Uterus (tissue), 2 donors: ENCODE results near the gene TSPAN18.

Experiments
- POLR2A ChIP-seq, 2 donors: fragments of 450-650 bp; IDR thresholded peaks; one replicate each; pipeline ENCODE4 v1.6.1; 2016; ENCODE audit warnings: antibody characterized with exemption in 2 of 2, mild to moderate bottlenecking in 1 of 2, moderate library complexity in 1 of 2
- TF ChIP-seq, protein P1 (sequence below), 4 experiments: fragments of 200-600 bp in 2 of 4; fragments of 450-650 bp in 2 of 4; sonication (generic) in 2 of 4; IDR thresholded peaks; one replicate each; pipeline ENCODE4 v1.5.1; 2016 to 2019; ENCODE audit warnings: antibody characterized with exemption in 4 of 4, mild to moderate bottlenecking in 2 of 4, moderate library complexity in 1 of 4

DNA sequence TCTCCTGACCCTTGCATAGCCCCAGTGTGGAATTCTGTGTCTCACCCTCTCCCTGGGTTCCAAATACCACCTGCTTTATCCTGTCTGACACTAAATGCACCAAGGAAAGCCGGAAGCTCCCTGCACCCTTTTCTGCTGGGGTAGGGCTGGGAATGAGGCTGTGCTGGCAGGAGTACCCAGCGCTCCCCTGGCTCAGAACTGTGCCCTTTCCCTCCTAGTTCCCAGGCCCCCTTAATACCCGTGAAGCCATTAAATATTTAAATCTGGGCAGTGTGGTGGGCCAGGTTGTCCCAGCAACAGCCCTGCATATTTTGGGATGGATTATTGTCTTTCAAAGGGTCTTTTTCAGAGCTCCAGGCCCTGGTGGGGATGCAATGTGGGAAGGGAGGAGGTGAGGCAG, 160.9 kb downstream of the TSPAN18 start:
- no peak for TF ChIP-seq POLR2A (IDR thresholded peaks at IDR 0.05)
- TF ChIP-seq, protein P1, sequence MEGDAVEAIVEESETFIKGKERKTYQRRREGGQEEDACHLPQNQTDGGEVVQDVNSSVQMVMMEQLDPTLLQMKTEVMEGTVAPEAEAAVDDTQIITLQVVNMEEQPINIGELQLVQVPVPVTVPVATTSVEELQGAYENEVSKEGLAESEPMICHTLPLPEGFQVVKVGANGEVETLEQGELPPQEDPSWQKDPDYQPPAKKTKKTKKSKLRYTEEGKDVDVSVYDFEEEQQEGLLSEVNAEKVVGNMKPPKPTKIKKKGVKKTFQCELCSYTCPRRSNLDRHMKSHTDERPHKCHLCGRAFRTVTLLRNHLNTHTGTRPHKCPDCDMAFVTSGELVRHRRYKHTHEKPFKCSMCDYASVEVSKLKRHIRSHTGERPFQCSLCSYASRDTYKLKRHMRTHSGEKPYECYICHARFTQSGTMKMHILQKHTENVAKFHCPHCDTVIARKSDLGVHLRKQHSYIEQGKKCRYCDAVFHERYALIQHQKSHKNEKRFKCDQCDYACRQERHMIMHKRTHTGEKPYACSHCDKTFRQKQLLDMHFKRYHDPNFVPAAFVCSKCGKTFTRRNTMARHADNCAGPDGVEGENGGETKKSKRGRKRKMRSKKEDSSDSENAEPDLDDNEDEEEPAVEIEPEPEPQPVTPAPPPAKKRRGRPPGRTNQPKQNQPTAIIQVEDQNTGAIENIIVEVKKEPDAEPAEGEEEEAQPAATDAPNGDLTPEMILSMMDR (IDR thresholded peaks at IDR 0.05): no peak
